Measurements from ENCODE around the gene PHIP. TPM values are rescaled to one million over a fixed set of nuclear protein-coding genes. Genes with fewer than 3 reads are reported as not detected.

PHIP gene
- total RNA-seq, 1 experiment from 2014 or later, result 22.6 TPM

DNA sequence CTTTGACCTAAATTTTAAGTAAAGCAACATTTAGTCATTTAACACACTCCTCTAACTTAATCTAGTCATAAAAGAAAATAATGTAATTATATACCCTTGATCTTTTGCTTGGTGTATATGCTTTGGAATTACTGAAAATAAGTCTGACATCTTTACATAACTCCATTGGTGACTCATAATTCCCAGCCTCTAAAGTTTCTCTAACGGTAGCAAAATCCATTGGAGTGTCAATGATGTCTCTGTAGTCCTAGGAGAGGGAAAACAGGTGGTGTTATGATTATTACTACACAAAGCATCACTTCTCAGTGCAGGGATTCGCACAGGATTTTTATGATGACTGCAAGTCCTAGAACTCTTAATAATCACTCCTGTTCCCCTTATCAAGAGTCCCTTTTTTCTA lies 130.5 kb downstream of the PHIP start (continued):
- TF ChIP-seq, protein P1, sequence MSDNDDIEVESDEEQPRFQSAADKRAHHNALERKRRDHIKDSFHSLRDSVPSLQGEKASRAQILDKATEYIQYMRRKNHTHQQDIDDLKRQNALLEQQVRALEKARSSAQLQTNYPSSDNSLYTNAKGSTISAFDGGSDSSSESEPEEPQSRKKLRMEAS (IDR thresholded peaks at IDR 0.05), result no peak
- TF ChIP-seq SP1 (IDR thresholded peaks at IDR 0.05; ENCODE audit: low read depth), result no peak
- TF ChIP-seq, protein P2, sequence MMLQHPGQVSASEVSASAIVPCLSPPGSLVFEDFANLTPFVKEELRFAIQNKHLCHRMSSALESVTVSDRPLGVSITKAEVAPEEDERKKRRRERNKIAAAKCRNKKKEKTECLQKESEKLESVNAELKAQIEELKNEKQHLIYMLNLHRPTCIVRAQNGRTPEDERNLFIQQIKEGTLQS (IDR thresholded peaks at IDR 0.05), result no peak
- TF ChIP-seq, protein P3, sequence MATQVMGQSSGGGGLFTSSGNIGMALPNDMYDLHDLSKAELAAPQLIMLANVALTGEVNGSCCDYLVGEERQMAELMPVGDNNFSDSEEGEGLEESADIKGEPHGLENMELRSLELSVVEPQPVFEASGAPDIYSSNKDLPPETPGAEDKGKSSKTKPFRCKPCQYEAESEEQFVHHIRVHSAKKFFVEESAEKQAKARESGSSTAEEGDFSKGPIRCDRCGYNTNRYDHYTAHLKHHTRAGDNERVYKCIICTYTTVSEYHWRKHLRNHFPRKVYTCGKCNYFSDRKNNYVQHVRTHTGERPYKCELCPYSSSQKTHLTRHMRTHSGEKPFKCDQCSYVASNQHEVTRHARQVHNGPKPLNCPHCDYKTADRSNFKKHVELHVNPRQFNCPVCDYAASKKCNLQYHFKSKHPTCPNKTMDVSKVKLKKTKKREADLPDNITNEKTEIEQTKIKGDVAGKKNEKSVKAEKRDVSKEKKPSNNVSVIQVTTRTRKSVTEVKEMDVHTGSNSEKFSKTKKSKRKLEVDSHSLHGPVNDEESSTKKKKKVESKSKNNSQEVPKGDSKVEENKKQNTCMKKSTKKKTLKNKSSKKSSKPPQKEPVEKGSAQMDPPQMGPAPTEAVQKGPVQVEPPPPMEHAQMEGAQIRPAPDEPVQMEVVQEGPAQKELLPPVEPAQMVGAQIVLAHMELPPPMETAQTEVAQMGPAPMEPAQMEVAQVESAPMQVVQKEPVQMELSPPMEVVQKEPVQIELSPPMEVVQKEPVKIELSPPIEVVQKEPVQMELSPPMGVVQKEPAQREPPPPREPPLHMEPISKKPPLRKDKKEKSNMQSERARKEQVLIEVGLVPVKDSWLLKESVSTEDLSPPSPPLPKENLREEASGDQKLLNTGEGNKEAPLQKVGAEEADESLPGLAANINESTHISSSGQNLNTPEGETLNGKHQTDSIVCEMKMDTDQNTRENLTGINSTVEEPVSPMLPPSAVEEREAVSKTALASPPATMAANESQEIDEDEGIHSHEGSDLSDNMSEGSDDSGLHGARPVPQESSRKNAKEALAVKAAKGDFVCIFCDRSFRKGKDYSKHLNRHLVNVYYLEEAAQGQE (IDR thresholded peaks at IDR 0.05; ENCODE audit: low read depth), result no peak
- no peak for TF ChIP-seq RAD21 (IDR thresholded peaks at IDR 0.05; ENCODE audit: low read depth)

DNA sequence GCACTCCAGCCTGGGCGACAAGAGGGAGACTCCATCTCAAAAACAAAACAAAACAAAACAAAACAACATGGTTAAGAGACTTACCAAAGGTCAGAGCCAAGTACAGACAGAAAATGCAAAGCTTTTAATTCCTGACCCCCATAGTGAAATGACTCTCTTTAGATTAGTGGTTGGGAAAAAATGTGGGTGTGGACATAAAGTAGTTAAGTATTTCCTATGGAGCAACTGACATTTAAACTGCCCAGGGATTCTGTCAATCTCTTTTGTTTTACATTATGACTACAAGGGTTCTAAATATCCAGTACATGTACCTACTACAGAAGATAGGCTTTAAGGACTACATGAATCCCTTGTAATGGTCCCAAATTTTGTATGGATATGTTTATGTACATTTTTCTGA lies 135.6 kb downstream of the PHIP start:
- H3K9ac ChIP-seq (ENCODE audit: low read length), result no peak overlapping the region
- peaks cover 16 to 31% of the 10 kb centered on the region in 2 experiments for H3K36me3 ChIP-seq (ENCODE audit: control insufficient read depth in 1 of 2, insufficient read depth in 2 of 2, low read length in 2 of 2)
- no peak overlapping the region for H3K4me3 ChIP-seq (replicated peaks in 1 of 2; ENCODE audit: low read depth in 1 of 2, low read length in 2 of 2)
- no peak for DNase-seq (ENCODE audit: low read depth, low spot score)
- no peaks in the 10 kb centered on the region for H3K79me2 ChIP-seq (ENCODE audit: insufficient read depth, low read length)
- no peak overlapping the region for H3K27ac ChIP-seq (ENCODE audit: low read depth, low read length)
- ATAC-seq, result no peak
- ChIA-PET RAD21 (ENCODE audit: low non-redundant PET in 1 of 2, low total read pairs in 2 of 2, uncharacterized antibody in 2 of 2, unreplicated experiment in 2 of 2) (no interaction called here), CTCF (no interaction called here), POLR2A (no interaction called here)
- no peak for TF ChIP-seq YY1 (IDR thresholded peaks at IDR 0.05; ENCODE audit: extremely low read depth, insufficient replicate concordance, low read depth, low read length)
- no peak for TF ChIP-seq CBX3 (IDR thresholded peaks at IDR 0.05; ENCODE audit: low read depth)
- no peak for TF ChIP-seq POLR2AphosphoS5 (IDR thresholded peaks at IDR 0.05; ENCODE audit: low read depth, low read length)
- no peak for TF ChIP-seq FOSL1 (IDR thresholded peaks at IDR 0.05; ENCODE audit: low read depth)
- no peak for TF ChIP-seq ZFX (IDR thresholded peaks at IDR 0.05)
- TF ChIP-seq SP1 (IDR thresholded peaks at IDR 0.05; ENCODE audit: low read depth), result no peak
- no peak for TF ChIP-seq POLR2A (IDR thresholded peaks at IDR 0.05; ENCODE audit: borderline replicate concordance, extremely low read depth, insufficient read depth, insufficient read length)
- TF ChIP-seq, protein P2 (IDR thresholded peaks at IDR 0.05), result no peak
- TF ChIP-seq, protein P4, sequence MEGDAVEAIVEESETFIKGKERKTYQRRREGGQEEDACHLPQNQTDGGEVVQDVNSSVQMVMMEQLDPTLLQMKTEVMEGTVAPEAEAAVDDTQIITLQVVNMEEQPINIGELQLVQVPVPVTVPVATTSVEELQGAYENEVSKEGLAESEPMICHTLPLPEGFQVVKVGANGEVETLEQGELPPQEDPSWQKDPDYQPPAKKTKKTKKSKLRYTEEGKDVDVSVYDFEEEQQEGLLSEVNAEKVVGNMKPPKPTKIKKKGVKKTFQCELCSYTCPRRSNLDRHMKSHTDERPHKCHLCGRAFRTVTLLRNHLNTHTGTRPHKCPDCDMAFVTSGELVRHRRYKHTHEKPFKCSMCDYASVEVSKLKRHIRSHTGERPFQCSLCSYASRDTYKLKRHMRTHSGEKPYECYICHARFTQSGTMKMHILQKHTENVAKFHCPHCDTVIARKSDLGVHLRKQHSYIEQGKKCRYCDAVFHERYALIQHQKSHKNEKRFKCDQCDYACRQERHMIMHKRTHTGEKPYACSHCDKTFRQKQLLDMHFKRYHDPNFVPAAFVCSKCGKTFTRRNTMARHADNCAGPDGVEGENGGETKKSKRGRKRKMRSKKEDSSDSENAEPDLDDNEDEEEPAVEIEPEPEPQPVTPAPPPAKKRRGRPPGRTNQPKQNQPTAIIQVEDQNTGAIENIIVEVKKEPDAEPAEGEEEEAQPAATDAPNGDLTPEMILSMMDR (IDR thresholded peaks at IDR 0.05 in 2 of 3, conservative IDR thresholded peaks at IDR 0.05 in 1 of 3; ENCODE audit: borderline replicate concordance in 1 of 3, insufficient read depth in 1 of 3, low read depth in 2 of 3, low read length in 2 of 3), result no peak
- no peak for TF ChIP-seq EZH2phosphoT487 (IDR thresholded peaks at IDR 0.05; ENCODE audit: borderline replicate concordance)
- TF ChIP-seq, protein P5, sequence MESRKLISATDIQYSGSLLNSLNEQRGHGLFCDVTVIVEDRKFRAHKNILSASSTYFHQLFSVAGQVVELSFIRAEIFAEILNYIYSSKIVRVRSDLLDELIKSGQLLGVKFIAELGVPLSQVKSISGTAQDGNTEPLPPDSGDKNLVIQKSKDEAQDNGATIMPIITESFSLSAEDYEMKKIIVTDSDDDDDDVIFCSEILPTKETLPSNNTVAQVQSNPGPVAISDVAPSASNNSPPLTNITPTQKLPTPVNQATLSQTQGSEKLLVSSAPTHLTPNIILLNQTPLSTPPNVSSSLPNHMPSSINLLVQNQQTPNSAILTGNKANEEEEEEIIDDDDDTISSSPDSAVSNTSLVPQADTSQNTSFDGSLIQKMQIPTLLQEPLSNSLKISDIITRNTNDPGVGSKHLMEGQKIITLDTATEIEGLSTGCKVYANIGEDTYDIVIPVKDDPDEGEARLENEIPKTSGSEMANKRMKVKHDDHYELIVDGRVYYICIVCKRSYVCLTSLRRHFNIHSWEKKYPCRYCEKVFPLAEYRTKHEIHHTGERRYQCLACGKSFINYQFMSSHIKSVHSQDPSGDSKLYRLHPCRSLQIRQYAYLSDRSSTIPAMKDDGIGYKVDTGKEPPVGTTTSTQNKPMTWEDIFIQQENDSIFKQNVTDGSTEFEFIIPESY (IDR thresholded peaks at IDR 0.05; ENCODE audit: extremely low read depth, insufficient replicate concordance, low read length), result no peak
- BruUV-seq (replicated peaks), result no TSS peak
- no peaks in the 10 kb centered on the region for H3K4me1 ChIP-seq (ENCODE audit: control insufficient read depth in 1 of 2, insufficient read depth in 2 of 2, low read length in 2 of 2)
- H4K20me1 ChIP-seq (ENCODE audit: insufficient read depth), result no peaks in the 10 kb centered on the region
- intact Hi-C loops (cut with micrococcal nuclease), result no loop called here
- H2AFZ ChIP-seq (ENCODE audit: low read depth, low read length, poor library complexity, severe bottlenecking), result no peak overlapping the region
- H3K4me2 ChIP-seq (ENCODE audit: low read length), result no peak overlapping the region
- H3K9me2 ChIP-seq (ENCODE audit: insufficient read depth), result no peaks in the 10 kb centered on the region
- no peaks in the 10 kb centered on the region for H3K27me3 ChIP-seq (ENCODE audit: insufficient read depth, low read length)
- no peaks in the 10 kb centered on the region for H3K9me3 ChIP-seq (ENCODE audit: control insufficient read depth in 1 of 2, insufficient read depth in 1 of 2, low read depth in 1 of 2, low read length in 2 of 2)

Data from HCT116 (cell line).